Posterior vena cava (tissue), 2 donors: ENCODE measurements around the gene ZNF446. TPM values are rescaled to one million over a fixed set of nuclear protein-coding genes. Genes with fewer than 3 reads are reported as not detected.

ENCODE experiments used
- DNase-seq: peaks from one replicate; pipeline ENCODE4 v3.0.0-alpha.2; 2020; ENCODE audit warnings: low spot score
- intact Hi-C, 2 donors: fragments of 100-400 bp; cut with DNase I; formaldehyde crosslinking; loops; one replicate each; pipeline versions ENCODE4 v1.14.1 to v1.14.2; 2022 to 2023
- total RNA-seq, 2 donors: library from RNA; stranded (reverse); fragmentation: NEBNext Ultra II Directional; extraction: Animal tissue kit (Norgen Biotek cat#: 25700); gene quantifications; one replicate each; pipeline ENCODE4 v1.2.1, GENCODE V29; 2021
- donor health status: DM: yes; HTN: yes; CAD: no.
- donor health status: DM: yes; HTN: yes; CAD: no.

The ZNF446 gene
- total RNA-seq, 2 donors from 2014 or later = 4.8 to 6.0 TPM

DNA sequence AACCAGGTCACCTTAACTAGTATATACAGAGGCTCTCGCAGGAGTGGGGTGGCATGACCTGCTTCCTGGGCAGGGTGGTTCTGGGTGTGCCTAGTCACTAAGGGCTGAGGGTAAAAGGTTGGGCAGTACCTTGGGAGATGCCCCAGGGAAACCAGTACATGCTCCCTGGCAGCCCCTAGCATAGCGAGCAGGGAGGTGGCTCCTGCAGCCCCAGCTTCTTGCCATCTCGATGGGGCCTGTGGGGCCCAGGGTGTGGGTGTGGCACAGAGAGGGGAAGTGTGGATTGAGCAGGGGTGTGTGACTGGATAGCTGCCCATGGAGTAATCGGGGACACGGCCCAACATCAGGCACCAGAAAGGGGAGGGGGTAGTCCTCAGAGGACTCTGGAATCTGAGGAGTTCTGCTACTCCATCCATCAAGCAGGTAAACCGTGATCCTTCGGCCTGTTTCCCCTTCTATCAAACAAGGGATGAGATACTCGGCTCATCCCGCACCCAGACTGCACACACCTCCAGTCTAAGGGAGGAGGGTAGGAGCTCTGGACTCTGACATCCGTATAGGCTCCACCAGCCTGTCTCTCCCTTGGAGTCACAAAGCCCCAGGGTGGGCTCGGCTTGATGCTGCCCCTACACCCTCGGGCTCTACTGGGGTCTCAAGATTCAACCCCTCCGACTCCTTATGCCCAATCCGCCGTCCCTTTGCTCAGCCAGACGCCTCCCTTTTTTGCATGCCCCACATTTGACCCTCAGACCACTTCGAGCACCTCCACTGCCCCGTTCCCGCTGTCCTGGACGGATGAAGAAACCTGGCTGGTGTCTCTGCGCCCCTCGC lies 42.3 kb downstream of the ZNF446 start:
- no peak for DNase-seq
- intact Hi-C loops = no loop called here

DNA sequence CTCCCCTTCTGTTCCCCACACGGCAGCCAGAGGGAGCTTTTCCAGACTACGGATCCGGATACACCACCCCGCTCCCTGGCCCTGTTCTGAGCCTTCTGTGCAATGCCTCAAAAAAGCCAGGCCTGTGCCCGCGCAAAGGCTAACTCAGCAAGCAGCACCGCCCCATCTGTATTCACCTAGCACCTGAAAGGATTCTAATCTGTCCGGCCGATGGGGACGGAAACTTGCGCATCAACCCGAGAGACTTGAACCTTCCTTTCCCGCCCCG lies 42.9 kb downstream of the ZNF446 start:
- peak; percentile 88 for DNase-seq
- intact Hi-C loops = no loop called here

DNA sequence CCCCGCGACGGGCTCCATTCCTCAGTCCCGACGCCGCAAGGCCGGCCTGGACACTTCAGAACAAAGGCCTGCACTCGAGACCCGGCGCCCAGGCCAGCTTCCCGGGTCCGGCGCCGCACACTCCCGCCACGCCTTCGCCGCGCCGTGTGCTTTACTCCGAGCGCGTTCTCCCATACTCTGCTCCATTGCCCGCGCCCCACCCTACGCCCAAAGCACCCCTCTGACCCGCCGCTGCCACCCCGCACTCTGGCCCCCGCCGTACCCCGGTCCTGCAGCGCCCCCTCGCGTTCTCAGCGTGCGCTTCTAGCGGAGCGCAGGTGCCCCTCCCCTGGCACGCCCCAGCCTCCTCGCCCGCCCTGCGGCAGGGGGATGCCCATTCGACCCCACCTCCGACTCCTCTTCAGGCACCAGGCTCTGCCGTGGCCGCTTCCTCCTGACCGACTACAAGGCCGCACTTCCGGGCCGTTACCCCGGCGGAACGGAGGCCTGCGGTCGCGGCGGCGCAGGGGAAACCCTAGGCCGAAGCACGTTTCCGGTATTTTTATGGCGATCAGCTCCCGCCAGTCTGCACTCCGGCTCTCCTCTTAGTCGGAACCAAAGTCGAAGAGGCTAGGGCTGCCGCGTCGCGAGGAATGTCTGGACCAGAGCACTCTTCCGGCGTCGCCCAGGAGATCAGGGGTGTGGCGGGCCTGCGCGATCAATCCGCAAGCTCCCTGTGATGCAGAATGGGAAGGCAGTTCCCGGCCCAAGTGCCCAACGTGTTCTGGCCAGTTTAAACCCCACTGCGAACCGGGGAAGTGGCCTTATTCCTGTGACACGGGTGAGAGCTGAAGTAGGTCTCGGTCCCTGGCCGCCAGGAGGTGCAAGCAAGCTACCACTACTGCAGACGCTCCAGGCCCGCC lies 43.5 kb downstream of the ZNF446 start, which contains the start of gene ZBTB45:
ZBTB45 (minus strand) TSS at position 456 of the 902 bp plus-strand sequence. CDS start 2,137 bp downstream, outside the sequence.
- intact Hi-C loops = no loop called here
- peak; percentile 98 for DNase-seq

DNA sequence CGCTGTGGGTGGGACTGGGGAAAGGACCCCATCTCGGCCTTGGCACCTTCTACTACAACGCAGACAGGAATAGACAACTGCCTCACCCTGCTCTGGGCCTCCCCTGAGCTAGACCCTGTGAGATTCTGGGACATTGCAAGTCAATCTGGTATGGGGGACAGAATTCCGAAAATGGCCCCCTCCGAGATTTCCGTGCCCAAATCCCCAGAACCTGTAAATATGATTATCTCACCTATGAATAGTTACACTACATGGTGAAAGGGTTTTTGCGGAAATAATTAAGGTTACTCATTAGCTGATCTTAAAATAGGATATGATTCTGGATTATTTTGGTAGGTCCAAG lies 44.1 kb downstream of the ZNF446 start:
- intact Hi-C loops = no loop called here
- DNase-seq = no peak

DNA sequence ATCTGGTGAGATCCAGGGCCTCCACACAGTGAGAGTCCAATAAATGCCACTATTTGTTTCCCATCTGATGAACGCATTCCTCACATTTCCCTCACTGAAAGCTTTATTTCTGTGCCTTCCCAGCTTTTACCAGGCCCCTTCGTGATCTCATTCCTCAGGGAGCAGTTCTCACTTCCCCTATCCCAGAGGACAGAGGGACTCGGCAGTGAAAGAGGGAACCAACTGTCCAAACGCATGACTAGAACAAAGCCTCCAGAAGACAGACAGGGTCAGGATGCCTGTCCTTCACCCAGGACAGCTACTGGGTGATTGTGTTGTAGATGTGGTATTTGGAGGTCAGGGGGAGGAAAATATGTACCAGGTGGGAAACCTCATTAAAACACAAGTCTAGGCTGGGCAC lies 45.5 kb downstream of the ZNF446 start:
- intact Hi-C loops = no loop called here
- DNase-seq = no peak

DNA sequence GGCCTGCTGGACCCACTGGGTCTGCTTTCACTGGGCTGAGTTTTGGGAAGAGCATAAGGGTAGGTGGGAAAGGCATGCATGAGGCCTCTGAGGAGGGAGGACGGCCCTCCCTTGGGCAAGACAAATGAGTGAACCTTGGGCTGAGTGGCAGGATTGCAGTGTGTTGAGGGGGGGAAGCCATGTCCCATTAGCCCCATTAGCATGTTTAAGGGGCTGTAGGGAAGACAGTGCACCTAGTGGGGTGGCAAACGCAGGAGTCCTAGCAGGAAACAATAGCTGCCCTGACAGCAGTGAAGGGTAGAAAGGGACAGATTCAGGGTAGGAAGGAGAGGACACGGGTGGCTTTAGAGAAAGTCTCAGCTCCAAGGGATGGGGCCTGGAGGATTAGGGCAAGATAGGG lies 46.6 kb downstream of the ZNF446 start:
- intact Hi-C loops = no loop called here

DNA sequence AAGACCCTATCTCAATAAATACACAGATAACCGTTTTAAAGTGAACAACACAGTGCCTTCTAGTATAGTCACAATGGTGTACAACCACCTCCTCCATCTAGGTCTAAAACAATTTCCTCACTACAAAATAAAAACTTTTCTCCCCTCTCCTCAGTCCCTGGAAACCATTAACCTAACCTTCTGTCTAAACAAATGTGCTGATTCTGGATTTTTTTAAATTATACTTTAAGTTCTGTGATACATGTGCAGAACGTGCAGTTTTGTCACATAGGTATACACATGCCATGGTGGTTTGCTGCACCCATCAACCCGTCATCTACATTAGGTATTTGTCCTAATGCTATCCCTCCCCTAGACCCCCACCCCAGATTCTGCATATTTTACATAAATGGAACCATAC lies 53.3 kb downstream of the ZNF446 start:
- DNase-seq = no peak
- intact Hi-C loops = no loop called here

More for the DNA sequence above, 46.6 kb downstream of the ZNF446 start:
- DNase-seq = no peak

Other genes starting within 250 kb of the ZNF446 start
- 10 to 100 TPM; 12.2 to 15.8 TPM for gene ZNF544, start 247.4 kb upstream of the ZNF446 start, total RNA-seq
- 1 to 10 TPM; 5.1 to 5.5 TPM for gene ZNF8, start 197.4 kb upstream of the ZNF446 start, total RNA-seq
- 10 to 100 TPM; 17.7 to 25.0 TPM for gene ERVK3-1, start 171.0 kb upstream of the ZNF446 start, total RNA-seq
- 1 to 10 TPM; 2.5 to 2.6 TPM for gene ZSCAN22, start 149.4 kb upstream of the ZNF446 start, total RNA-seq
- gene A1BG, start 122.9 kb upstream of the ZNF446 start, total RNA-seq = 10 to 100 TPM; 11.7 to 17.5 TPM
- under 1 TPM; 0.14 to 0.69 TPM for gene ZNF497, start 113.6 kb upstream of the ZNF446 start, total RNA-seq
- gene ZNF837, start 95.3 kb upstream of the ZNF446 start, total RNA-seq = 1 to 10 TPM in 1 of 2 donors, under 1 TPM in 1; 0.86 to 1.0 TPM
- gene RPS5, start 89.1 kb upstream of the ZNF446 start, total RNA-seq = 100 to 1,000 TPM; 714 to 768 TPM
- not detected for gene RNF225, start 80.7 kb upstream of the ZNF446 start, total RNA-seq
- 10 to 100 TPM in 1 of 2 donors, 1 to 10 TPM in 1; 7.3 to 11.7 TPM for gene ZNF584, start 67.7 kb upstream of the ZNF446 start, total RNA-seq
- gene ZNF132, start 36.2 kb upstream of the ZNF446 start, total RNA-seq = 1 to 10 TPM; 2.9 to 3.8 TPM
- 1 to 10 TPM; 5.1 to 5.4 TPM for gene ZNF324B, start 24.7 kb upstream of the ZNF446 start, total RNA-seq
- gene ZNF324, start 9.3 kb upstream of the ZNF446 start, total RNA-seq = 1 to 10 TPM; 7.0 to 7.8 TPM
- gene SLC27A5, start 35.6 kb downstream of the ZNF446 start, total RNA-seq = 1 to 10 TPM; 7.6 to 7.9 TPM
- gene ZBTB45, start 43.5 kb downstream of the ZNF446 start, total RNA-seq = 10 to 100 TPM; 11.8 to 12.1 TPM
- gene TRIM28, start 67.7 kb downstream of the ZNF446 start, total RNA-seq = 100 to 1,000 TPM; 159 to 168 TPM
- gene CHMP2A, start 78.8 kb downstream of the ZNF446 start, total RNA-seq = 100 to 1,000 TPM in 1 of 2 donors, 10 to 100 TPM in 1; 96.9 to 103 TPM
- 10 to 100 TPM; 53.3 to 60.0 TPM for gene UBE2M, start 82.3 kb downstream of the ZNF446 start, total RNA-seq
- 10 to 100 TPM; 10.0 to 14.0 TPM for gene MZF1, start 97.0 kb downstream of the ZNF446 start, total RNA-seq